HG03066 (cell line): ENCODE measurements around the gene DDR2.

Experiments
- ATAC-seq: cut with Tn5 transposase; IDR thresholded peaks from one replicate; pipeline ENCODE4 v1.9.1; 2021; ENCODE audit warnings: low read depth; ENCODE audit not compliant: unreplicated experiment

Gene DDR2

GRCh38 chr1:162694911-162695310, 62.6 kb downstream of the DDR2 start:
- no peak for ATAC-seq

GRCh38 chr1:162695687-162696086, 63.4 kb downstream of the DDR2 start:
- no peak for ATAC-seq

- no peak for ATAC-seq
Observed at GRCh38 chr1:162696286-162696862, 64.1 kb downstream of the DDR2 start.

- no peak for ATAC-seq
Observed at GRCh38 chr1:162697140-162697895, 65.1 kb downstream of the DDR2 start.

- no peak for ATAC-seq
Observed at GRCh38 chr1:162699366-162699765, 67.1 kb downstream of the DDR2 start.

- ATAC-seq, result no peak
Observed at GRCh38 chr1:162700131-162700530, 67.9 kb downstream of the DDR2 start.

GRCh38 chr1:162701286-162701685, 69.0 kb downstream of the DDR2 start:
- no peak for ATAC-seq

- ATAC-seq, result no peak
Observed at GRCh38 chr1:162702628-162703027, 70.4 kb downstream of the DDR2 start.

GRCh38 chr1:162703708-162704107, 71.4 kb downstream of the DDR2 start:
- no peak for ATAC-seq

GRCh38 chr1:162704673-162705424, 72.6 kb downstream of the DDR2 start:
- no peak for ATAC-seq

GRCh38 chr1:162706003-162706402, 73.7 kb downstream of the DDR2 start:
- ATAC-seq, result no peak

- ATAC-seq, result no peak
Observed at GRCh38 chr1:162706606-162707005, 74.3 kb downstream of the DDR2 start.

GRCh38 chr1:162708286-162708685, 76.0 kb downstream of the DDR2 start:
- no peak for ATAC-seq

GRCh38 chr1:162709132-162709860, 77.0 kb downstream of the DDR2 start:
- ATAC-seq, result no peak

GRCh38 chr1:162709870-162710269, 77.6 kb downstream of the DDR2 start:
- no peak for ATAC-seq

- ATAC-seq, result no peak
Observed at GRCh38 chr1:162710345-162710744, 78.1 kb downstream of the DDR2 start.

- no peak for ATAC-seq
Observed at GRCh38 chr1:162710780-162711465, 78.7 kb downstream of the DDR2 start.

- no peak for ATAC-seq
Observed at GRCh38 chr1:162712317-162713029, 80.2 kb downstream of the DDR2 start.

GRCh38 chr1:162716123-162716522, 83.9 kb downstream of the DDR2 start:
- no peak for ATAC-seq

GRCh38 chr1:162716552-162716951, 84.3 kb downstream of the DDR2 start:
- ATAC-seq, result no peak
